Measurements from ENCODE around the gene MPST. TPM values are rescaled to one million over a fixed set of nuclear protein-coding genes. Genes with fewer than 3 reads are reported as not detected.
A peak's percentile ranks its signal among the peaks of the same experiment; 100 is the strongest.

The MPST gene
- total RNA-seq (ENCODE audit: low replicate concordance): 31.9 and 48.9 TPM in 2 replicates

GRCh38 chr22:37019309-37020191 lies at the start of gene MPST, which contains the start of gene TST:
TSS of gene MPST (plus strand) at chr22:37019742. CDS start at chr22:37019837, 95 bp downstream.
TSS of gene TST (minus strand) at chr22:37019447. CDS start at chr22:37018732, 715 bp downstream.
- peak; percentile 55 for DNase-seq (ENCODE audit: low read depth)

GRCh38 chr22:36971341-36972125 lies 48.0 kb upstream of the MPST start:
- no peak for TF ChIP-seq CTCF (IDR thresholded peaks at IDR 0.05; ENCODE audit: insufficient read depth, low read length)

More at GRCh38 chr22:37019309-37020191, at the start of gene MPST, which contains the start of gene TST:
- TF ChIP-seq CTCF (IDR thresholded peaks at IDR 0.05; ENCODE audit: insufficient read depth, low read length): no peak
- peak within 1 kb of the TSS; percentile 83 for H3K4me3 ChIP-seq (ENCODE audit: low read depth, low read length)

GRCh38 chr22:36976606-36977005 lies 42.9 kb upstream of the MPST start:
- no peak for DNase-seq (ENCODE audit: low read depth)
- no peak for TF ChIP-seq CTCF (IDR thresholded peaks at IDR 0.05; ENCODE audit: insufficient read depth, low read length)
- H3K4me3 ChIP-seq (ENCODE audit: low read depth, low read length): no peak overlapping the region

More at GRCh38 chr22:36971341-36972125, 48.0 kb upstream of the MPST start:
- no peak overlapping the region for H3K4me3 ChIP-seq (ENCODE audit: low read depth, low read length)
- DNase-seq (ENCODE audit: low read depth): no peak

- peak; percentile 20 for DNase-seq (ENCODE audit: low read depth)
- TF ChIP-seq CTCF (IDR thresholded peaks at IDR 0.05; ENCODE audit: insufficient read depth, low read length): peak; percentile 26
- peak overlapping the region; percentile 53 for H3K4me3 ChIP-seq (ENCODE audit: low read depth, low read length)
These were observed 42.1 kb upstream of the MPST start for GRCh38 chr22:36977401-36977861.

GRCh38 chr22:36977947-36978660 lies 41.4 kb upstream of the MPST start:
- TF ChIP-seq CTCF (IDR thresholded peaks at IDR 0.05; ENCODE audit: insufficient read depth, low read length): peak; percentile 83
- peak overlapping the region; percentile 53 for H3K4me3 ChIP-seq (ENCODE audit: low read depth, low read length)
- peak; percentile 88 for DNase-seq (ENCODE audit: low read depth)
